Activated T-helper 2 cell treated with anti-CD3 and anti-CD28 coated beads, Interferon-gamma antibody, Interleukin-2, Interleukin-4, amounts not matched to agents 10 μg/mL and 5 μg/mL and 100 μg/mL, durations not matched to agents 14 hours and 24 hours and 36 hours (primary cell): ENCODE results near the gene FAHD2A. TPM values are rescaled to one million over a fixed set of nuclear protein-coding genes. Genes with fewer than 3 reads are reported as not detected.
"Not testable (repeated sequence)": the region's sequence is repeated elsewhere in the genome, so short reads cannot be mapped to it uniquely, and the experiment has no call there.

Experiments used
- DNase-seq: peaks from one replicate; pipeline ENCODE4 v3.0.0; 2021; ENCODE audit warnings: low spot score
- H3K27ac Mint-ChIP-seq: one replicate; pipeline ENCODE4 v1.8.0; 2021; ENCODE audit warnings: mixed read lengths
- H3K27me3 Mint-ChIP-seq: one replicate; pipeline ENCODE4 v1.8.0; 2021; ENCODE audit warnings: low read depth, mixed read lengths
- H3K36me3 Mint-ChIP-seq: one replicate; pipeline ENCODE4 v1.8.0; 2021; ENCODE audit warnings: low read depth, mixed read lengths
- H3K4me1 Mint-ChIP-seq: one replicate; pipeline ENCODE4 v1.8.0; 2021; ENCODE audit warnings: low read depth, mixed read lengths
- H3K4me3 Mint-ChIP-seq: one replicate; pipeline ENCODE4 v1.8.0; 2021; ENCODE audit warnings: low read depth, mild to moderate bottlenecking, moderate library complexity, mixed read lengths
- H3K9me3 Mint-ChIP-seq: one replicate; pipeline ENCODE4 v1.8.0; 2021; ENCODE audit warnings: mixed read lengths
- intact Hi-C: fragments of 100-400 bp; cut with micrococcal nuclease; formaldehyde crosslinking; loops from one replicate; pipeline ENCODE4 v1.15.1; 2023
- total RNA-seq: library from RNA; stranded (reverse); gene quantifications from 2 replicates; pipeline ENCODE4 v1.2.3, GENCODE V29; 2022

The FAHD2A gene
- 32.5 and 40.3 TPM in 2 replicates for total RNA-seq

- H3K4me3 Mint-ChIP-seq, result peak within 1 kb of the TSS; percentile 99
- peak within 1 kb of the TSS; percentile 96 for H3K27ac Mint-ChIP-seq
- H3K4me1 Mint-ChIP-seq, result peaks cover 14% of the 10 kb centered on the region
- no peaks in the 10 kb centered on the region for H3K27me3 Mint-ChIP-seq
- H3K36me3 Mint-ChIP-seq, result no peaks in the 10 kb centered on the region
- no peaks in the 10 kb centered on the region for H3K9me3 Mint-ChIP-seq
- intact Hi-C loops, result loop anchor here (1.0 kb wide), 2 partner anchors 57 to 237 kb away; partner anchors contain the start of gene ZNF2
- peak; percentile 93 for DNase-seq
Observed at GRCh38 chr2:95402370-95403203, at the start of gene FAHD2A. Gene FAHD2A (plus strand): TSS chr2:95402708. CDS start chr2:95405559, 2,851 bp downstream.

DNA sequence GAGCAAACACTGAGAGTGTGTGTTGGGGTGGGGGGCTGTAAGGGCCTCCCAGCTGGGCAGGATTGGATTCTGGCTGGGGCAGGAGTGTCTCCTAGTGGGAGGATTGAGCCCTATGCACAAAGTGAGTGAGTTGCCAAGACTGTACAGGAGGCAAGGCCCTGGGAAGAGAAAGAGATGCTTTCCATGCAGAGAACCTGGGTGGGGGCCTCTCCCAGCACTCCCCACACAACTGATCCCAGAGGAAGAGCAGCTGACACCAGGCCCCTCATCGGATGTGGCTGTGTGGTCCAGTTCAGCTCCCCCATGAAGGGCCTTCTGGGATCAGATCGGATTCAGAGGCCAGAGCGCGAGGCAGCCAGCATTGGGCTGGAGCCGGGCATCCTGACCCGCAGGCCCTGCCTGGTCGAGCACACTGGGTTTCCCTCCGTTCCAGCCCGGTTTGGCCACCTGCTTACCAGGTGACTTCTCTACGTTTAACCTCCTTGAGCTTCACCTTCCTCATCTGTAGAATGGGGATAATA lies 49.4 kb upstream of the FAHD2A start:
- Mint-ChIP-seq H3K27me3 (peaks cover 3% of the 10 kb centered on the region), H3K4me3 (no peak overlapping the region), H3K27ac (no peak overlapping the region), H3K4me1 (no peaks in the 10 kb centered on the region), H3K36me3 (no peaks in the 10 kb centered on the region), H3K9me3 (no peaks in the 10 kb centered on the region)
- no peak for DNase-seq
- intact Hi-C loops, result no loop called here

DNA sequence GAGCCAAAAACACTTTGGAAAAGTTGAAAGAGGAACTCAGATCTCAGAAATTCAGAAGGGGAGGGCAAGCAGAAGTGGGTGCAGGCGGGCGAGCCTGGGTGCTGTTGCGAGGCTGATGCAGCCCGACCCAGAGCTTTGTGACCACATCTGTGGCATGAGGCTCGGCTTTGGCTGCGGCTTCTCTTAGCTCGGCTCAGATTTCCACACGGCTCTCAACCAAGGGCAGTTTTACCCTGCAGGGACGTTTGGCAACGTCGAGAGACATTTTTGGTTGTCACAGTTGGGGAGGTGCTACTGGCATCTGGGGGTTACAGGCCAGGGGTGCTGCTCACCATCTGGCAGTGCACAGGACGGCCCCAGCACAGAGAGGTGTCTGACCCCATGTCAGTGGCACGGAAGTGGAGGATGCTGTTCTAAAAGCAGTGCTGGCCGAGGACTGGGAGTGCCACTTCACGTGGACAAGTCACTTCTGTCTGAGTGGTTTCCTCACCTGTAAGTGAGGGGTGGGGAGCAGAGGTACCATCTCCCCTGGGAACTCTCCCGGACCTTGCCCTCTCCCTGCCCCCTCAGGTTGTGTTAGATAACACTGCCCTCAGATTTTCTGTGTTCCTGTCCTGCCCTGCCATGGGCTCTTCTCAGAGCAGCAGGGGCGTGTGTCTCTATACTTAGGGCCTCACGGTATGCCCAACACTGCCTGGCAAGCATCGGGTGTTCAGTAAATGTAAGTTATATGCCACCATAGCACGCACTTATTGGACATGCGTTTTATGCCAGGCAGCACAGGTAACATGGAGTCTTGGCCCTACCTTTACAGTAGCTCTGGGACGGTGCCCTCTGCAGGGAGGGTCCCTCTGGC lies 48.7 kb upstream of the FAHD2A start:
- no peaks in the 10 kb centered on the region for H3K9me3 Mint-ChIP-seq
- H3K4me3 Mint-ChIP-seq, result no peak overlapping the region
- no peak for DNase-seq
- no peaks in the 10 kb centered on the region for H3K4me1 Mint-ChIP-seq
- intact Hi-C loops, result no loop called here
- no peaks in the 10 kb centered on the region for H3K27me3 Mint-ChIP-seq
- no peak overlapping the region for H3K27ac Mint-ChIP-seq
- no peaks in the 10 kb centered on the region for H3K36me3 Mint-ChIP-seq

GRCh38 chr2:95354469-95354901 lies 48.0 kb upstream of the FAHD2A start:
- no peak overlapping the region for H3K27ac Mint-ChIP-seq
- no peak overlapping the region for H3K4me3 Mint-ChIP-seq
- no peaks in the 10 kb centered on the region for H3K36me3 Mint-ChIP-seq
- DNase-seq, result no peak
- H3K9me3 Mint-ChIP-seq, result no peaks in the 10 kb centered on the region
- H3K4me1 Mint-ChIP-seq, result no peaks in the 10 kb centered on the region
- intact Hi-C loops, result no loop called here
- no peaks in the 10 kb centered on the region for H3K27me3 Mint-ChIP-seq

- no peaks in the 10 kb centered on the region for H3K9me3 Mint-ChIP-seq
- no peaks in the 10 kb centered on the region for H3K36me3 Mint-ChIP-seq
- no peaks in the 10 kb centered on the region for H3K4me1 Mint-ChIP-seq
- DNase-seq, result no peak
- H3K4me3 Mint-ChIP-seq, result no peak overlapping the region
- H3K27me3 Mint-ChIP-seq, result no peaks in the 10 kb centered on the region
- intact Hi-C loops, result no loop called here
- no peak overlapping the region for H3K27ac Mint-ChIP-seq
Observed at GRCh38 chr2:95354925-95355324, 47.6 kb upstream of the FAHD2A start.

DNA sequence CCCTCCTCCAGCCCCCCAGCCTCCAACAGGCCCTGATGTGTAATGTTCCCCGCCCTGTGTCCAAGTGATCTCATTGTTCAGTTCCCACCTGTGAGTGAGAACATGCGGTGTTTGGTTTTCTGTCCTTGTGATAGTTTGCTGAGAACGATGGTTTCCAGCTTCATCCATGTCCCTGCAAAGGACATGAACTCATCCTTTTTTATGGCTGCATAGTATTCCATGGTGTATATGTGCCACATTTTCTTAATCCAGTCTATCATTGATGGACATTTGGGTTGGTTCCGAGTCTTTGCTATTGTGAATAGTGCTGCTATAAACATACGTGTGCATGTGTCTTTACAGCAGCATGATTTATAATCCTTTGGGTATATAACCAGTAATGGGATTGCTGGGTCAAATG lies 47.0 kb upstream of the FAHD2A start:
- H3K36me3 Mint-ChIP-seq, H3K27ac Mint-ChIP-seq, intact Hi-C loops, DNase-seq, H3K27me3 Mint-ChIP-seq, H3K4me1 Mint-ChIP-seq, H3K4me3 Mint-ChIP-seq, H3K9me3 Mint-ChIP-seq: not testable (repeated sequence)

GRCh38 chr2:95356821-95357700 lies 45.4 kb upstream of the FAHD2A start:
- Mint-ChIP-seq H3K4me1 (no peaks in the 10 kb centered on the region), H3K27me3 (peaks cover 3% of the 10 kb centered on the region), H3K9me3 (no peaks in the 10 kb centered on the region), H3K27ac (no peak overlapping the region), H3K36me3 (no peaks in the 10 kb centered on the region), H3K4me3 (no peak overlapping the region)
- intact Hi-C loops, result no loop called here
- DNase-seq, result no peak

DNA sequence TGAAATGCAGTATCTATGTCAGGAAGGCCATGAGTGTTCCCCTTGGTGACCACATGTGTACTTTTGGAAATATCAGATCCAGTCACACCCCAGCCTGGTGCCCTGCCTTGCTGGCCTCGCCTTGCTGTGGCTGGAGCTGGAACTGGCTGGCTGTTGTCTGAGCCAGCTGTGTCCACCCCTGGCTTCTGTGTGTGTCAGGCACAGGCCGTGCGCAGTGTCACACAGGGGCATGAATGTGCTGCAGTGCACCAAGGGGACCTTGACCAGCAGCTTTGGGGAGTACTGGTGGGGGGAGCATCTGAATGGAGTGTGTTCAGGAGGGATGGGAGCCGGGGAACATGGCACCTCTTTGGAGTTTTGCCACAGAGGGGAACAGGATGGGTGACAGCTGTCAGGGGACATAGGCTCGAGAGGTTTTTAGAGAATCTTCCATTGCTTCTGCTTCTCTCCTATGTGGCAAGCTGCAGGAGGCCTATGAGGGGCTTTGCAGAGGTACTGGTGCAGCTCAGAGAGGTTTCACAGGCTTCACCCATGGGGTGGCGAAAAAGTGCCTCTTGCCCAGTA lies 44.7 kb upstream of the FAHD2A start:
- Mint-ChIP-seq H3K27me3 (peaks cover 3% of the 10 kb centered on the region), H3K4me1 (no peaks in the 10 kb centered on the region), H3K9me3 (no peaks in the 10 kb centered on the region), H3K27ac (no peak overlapping the region), H3K4me3 (no peak overlapping the region), H3K36me3 (no peaks in the 10 kb centered on the region)
- no peak for DNase-seq
- intact Hi-C loops, result no loop called here

DNA sequence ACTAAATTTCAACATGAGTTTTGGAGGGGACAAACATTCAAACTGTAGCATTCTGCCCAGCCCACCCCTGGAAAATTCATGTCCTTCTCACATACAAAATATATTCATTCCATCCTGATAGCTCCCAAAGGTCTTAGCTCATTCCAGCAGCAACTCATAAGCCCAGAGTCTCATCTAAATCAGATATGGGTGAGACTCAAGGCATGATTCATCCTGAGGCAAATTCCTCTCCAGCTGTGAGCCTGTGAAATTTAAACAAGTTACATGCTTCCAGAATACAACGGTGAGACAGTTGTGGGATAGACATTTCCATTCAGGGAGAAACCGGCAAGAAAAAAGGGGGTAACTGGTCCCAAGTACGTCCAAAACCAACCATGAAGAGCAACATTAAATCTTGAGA lies 43.5 kb upstream of the FAHD2A start:
- Mint-ChIP-seq H3K27ac (no peak overlapping the region), H3K9me3 (no peaks in the 10 kb centered on the region), H3K27me3 (peaks cover 5% of the 10 kb centered on the region), H3K36me3 (no peaks in the 10 kb centered on the region), H3K4me1 (no peaks in the 10 kb centered on the region), H3K4me3 (no peak overlapping the region)
- intact Hi-C loops, result no loop called here
- DNase-seq, result no peak

DNA sequence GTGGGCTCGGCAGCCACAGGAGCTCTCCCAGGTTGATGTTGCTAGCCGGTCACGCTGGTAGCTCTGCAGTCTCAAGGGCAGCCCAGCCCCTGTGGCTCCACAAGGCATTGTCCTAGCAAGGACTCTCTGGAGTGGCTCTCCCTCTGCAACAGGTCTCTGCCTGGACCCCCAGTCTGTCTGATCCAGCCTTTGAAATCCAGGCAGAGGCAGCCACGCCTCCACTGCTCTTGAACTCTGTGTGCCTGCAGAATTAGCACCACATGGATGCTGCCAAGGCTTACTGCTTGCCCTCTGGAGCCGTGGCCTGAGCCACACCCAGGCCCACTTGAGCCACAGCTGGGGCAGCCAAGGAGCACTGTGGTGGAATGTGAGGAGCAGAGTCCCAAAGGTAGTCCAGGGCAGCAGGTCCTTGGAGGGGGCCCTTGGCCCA lies 43.0 kb upstream of the FAHD2A start:
- Mint-ChIP-seq H3K4me3 (no peak overlapping the region), H3K27ac (no peak overlapping the region), H3K36me3 (no peaks in the 10 kb centered on the region), H3K27me3 (peaks cover 7% of the 10 kb centered on the region), H3K4me1 (no peaks in the 10 kb centered on the region), H3K9me3 (no peaks in the 10 kb centered on the region)
- no peak for DNase-seq
- intact Hi-C loops, result no loop called here

- Mint-ChIP-seq H3K27me3 (peaks cover 7% of the 10 kb centered on the region), H3K36me3 (no peaks in the 10 kb centered on the region), H3K4me3 (no peak overlapping the region), H3K4me1 (no peaks in the 10 kb centered on the region), H3K9me3 (no peaks in the 10 kb centered on the region), H3K27ac (no peak overlapping the region)
- intact Hi-C loops, result no loop called here
- DNase-seq, result no peak
Observed at GRCh38 chr2:95361216-95361980, 41.1 kb upstream of the FAHD2A start.
